Erythroblast (primary cell): ENCODE results near the gene MOGAT2.
A peak's percentile ranks its signal among the peaks of the same experiment; 100 is the strongest.

Experiments used
- DNase-seq, 2 experiments: peaks; one replicate each; lab custom pipeline; 2025; lab: John Stamatoyannopoulos, UW
- GATA1 ChIP-seq: IDR thresholded peaks from 2 replicates; pipeline ENCODE4 v1.6.1; 2011; ENCODE audit warnings: low read depth, mild to moderate bottlenecking, control low read depth, low read length, moderate library complexity
- POLR2A ChIP-seq: IDR thresholded peaks from 2 replicates; pipeline ENCODE4 v1.6.1; 2011; ENCODE audit warnings: mild to moderate bottlenecking, low read length

Gene MOGAT2

GRCh38 chr11:75703695-75704237, 13.9 kb upstream of the MOGAT2 start:
- no peak for TF ChIP-seq GATA1
- no peak for DNase-seq

GRCh38 chr11:75705541-75705940, 12.1 kb upstream of the MOGAT2 start:
- DNase-seq = no peak
- no peak for TF ChIP-seq POLR2A
- TF ChIP-seq GATA1 = no peak

DNA sequence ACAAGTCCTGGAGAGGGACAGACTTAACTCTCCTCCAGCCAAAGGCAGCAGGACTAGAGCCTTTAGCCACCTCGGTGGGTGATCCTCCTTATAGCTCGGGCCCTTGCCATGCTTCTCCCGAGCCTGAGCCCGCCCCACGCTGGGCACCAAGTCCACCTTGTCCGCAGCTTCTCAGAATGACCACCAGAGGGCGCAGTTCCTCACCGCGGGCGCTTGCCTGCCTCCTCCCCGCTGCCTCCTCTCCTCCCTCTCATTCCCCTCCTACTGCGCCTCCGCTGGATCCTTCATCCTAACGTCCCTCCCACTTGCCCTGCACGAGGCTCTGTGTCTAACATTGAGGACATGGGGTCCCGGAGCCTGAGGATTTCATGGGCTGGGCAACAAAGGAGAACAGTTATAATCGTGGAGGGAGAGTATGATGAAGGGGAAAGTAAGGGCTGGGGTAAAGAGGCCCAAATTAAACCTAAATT, 11.3 kb upstream of the MOGAT2 start:
- TF ChIP-seq POLR2A (no peak), GATA1 (no peak)

DNA sequence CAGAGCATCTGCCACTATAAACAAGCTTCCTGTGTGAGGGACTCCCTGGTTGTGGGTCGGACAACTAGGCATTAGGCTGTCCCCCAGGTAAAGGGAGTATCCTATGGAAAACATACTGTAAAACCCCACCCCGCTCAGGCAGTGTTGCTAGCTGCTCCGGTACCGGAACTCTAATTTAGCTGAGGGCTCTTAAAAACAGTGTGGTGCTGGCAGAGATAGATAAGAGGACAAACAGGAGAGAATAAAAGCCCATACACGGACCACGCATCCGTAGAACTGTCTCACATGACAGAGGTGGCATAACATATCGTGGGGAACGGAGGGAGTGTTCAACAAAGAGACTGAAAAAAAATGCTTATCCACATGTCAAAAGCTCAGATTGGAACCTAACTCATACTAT, 3.4 kb upstream of the MOGAT2 start:
- TF ChIP-seq POLR2A (no peak), GATA1 (no peak)
- DNase-seq = peak; percentile 39 to 72

More for the DNA sequence above, 11.3 kb upstream of the MOGAT2 start:
- DNase-seq = peak; percentile 80 to 89

GRCh38 chr11:75715688-75716087, 1.9 kb upstream of the MOGAT2 start:
- no peak for TF ChIP-seq POLR2A
- TF ChIP-seq GATA1 = no peak
- no peak for DNase-seq

GRCh38 chr11:75716659-75717058, 979 bp upstream of the MOGAT2 start:
- TF ChIP-seq GATA1 (no peak), POLR2A (no peak)
- DNase-seq = no peak

GRCh38 chr11:75718419-75719339, 1.0 kb downstream of the MOGAT2 start:
- TF ChIP-seq GATA1 (no peak), POLR2A (no peak)

DNA sequence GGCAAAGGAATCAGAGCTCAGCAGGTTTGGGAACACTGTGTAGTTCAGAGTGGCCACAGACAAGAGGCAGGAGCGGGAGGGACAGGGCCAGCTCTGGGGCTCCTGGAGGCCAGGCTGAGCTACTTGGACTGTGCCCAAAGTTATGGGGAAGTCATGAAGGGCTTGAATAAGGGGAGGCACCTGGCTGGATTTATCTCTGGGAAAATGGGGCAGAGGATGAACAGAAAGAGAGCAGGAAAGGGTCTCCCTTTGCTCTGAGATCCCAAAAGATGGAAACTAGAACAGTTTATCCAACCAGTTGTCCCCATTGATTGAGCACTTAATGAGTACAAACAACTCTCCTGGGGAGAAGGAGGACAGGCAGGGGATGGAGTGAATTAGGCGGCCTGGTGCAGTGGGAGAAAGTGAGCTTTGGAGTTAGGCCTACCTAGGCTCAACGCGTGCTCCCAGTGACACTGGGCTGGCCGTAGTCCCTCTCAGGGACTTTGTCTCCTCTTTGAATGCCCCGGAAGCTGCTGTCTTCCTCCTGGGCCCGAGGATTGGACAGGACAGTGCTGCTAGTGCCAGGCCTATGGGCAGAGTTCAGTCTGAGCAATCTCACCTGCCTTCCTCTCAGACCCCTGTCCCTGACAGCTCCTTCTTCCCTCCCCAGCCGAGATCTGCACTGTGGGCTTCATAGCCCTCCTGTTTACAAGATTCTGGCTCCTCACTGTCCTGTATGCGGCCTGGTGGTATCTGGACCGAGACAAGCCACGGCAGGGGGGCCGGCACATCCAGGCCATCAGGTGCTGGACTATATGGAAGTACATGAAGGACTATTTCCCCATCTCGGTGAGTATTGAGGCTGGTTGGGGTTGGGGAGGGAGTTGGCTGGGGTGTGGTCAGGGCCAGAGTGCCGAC, 2.0 kb downstream of the MOGAT2 start:
- TF ChIP-seq POLR2A (no peak), GATA1 (no peak)
- DNase-seq = no peak

More at GRCh38 chr11:75718419-75719339, 1.0 kb downstream of the MOGAT2 start:
- no peak for DNase-seq

GRCh38 chr11:75720639-75721038, 3.0 kb downstream of the MOGAT2 start:
- TF ChIP-seq POLR2A (no peak), GATA1 (no peak)
- no peak for DNase-seq

DNA sequence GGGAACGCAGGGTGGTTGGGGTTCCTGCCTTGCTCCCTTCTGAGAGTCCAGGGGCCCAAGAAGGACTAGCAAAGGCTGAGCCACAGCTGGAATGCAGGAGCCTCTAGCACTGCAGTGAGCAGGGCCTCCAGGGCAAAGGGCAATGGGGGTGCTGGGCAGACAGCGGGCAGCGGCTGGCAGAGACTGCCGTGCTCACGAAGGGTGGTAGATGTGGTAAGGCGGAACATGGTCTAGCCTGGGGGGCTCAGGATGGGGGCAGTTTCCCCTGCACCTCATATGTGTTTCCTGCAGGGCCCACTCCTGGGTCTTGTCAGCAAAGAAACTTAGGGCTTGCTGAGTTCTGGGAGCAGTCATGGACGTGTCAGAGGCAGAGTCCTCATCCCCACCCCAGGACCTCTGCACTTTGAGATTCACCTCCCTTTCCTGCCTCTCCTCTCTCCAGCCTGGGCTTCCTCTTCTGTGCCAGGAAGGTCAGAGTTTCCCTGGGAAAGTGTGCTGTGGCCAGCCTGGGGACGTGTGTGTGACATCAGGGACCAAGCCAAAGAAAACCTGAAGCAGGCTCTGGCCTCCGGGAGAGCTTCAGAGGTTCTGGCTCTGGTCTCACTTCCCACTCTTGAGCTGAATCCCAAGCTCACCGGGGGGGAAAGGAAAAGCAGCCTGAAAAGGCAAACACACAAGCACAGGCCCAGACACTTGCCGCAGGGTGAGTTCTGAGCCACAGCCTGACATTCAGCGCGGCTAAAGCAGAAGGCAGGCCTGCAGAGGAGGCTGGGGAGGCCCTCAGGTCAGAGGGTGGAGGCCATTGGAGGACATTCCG, 4.4 kb downstream of the MOGAT2 start:
- no peak for TF ChIP-seq POLR2A
- TF ChIP-seq GATA1 = no peak
- no peak for DNase-seq

GRCh38 chr11:75722669-75723042, 5.0 kb downstream of the MOGAT2 start:
- TF ChIP-seq POLR2A = no peak
- TF ChIP-seq GATA1 = no peak
- DNase-seq = no peak

DNA sequence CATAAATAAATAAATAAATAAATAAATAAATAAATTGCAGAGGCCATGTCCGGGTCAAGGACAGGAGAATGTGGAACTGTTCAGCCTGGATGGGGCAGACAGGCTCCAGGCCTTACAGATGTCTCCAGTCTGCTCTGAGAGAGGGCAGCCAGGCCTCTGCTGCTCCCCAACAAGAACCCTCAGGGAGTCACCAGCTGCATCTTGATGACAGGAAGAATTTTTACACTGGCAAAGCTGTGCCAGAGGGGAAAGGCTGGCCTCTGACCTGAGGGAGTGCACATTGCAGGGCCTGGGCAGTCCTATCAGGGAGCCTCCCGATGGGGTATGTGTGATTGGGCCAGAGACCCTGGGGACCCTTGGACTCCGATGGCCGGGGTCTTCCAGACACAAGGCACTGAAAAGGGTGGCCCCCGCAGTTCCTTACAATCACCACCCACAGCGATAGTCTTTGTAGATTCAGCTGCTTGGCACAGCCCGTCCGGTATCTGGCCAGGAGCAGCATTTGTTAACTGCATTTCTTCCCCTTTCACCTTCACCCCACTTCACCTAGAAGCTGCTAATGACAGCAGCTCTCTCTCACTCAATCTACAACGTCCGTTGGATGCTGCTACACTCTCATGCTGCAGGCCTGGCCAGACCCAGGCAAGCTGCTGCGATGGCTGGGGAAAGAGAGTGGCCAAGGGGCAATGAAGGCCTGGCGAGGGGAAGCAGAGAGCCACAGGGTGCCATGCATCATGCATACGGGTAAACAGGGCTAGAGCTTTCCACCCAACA, 8.1 kb downstream of the MOGAT2 start:
- no peak for TF ChIP-seq GATA1
- TF ChIP-seq POLR2A = no peak
- DNase-seq = no peak

GRCh38 chr11:75728992-75729391, 11.4 kb downstream of the MOGAT2 start:
- DNase-seq = no peak
- TF ChIP-seq POLR2A (no peak), GATA1 (no peak)
